ENCODE measurements around the gene XPOT.

- TF ChIP-seq CTCF (IDR thresholded peaks at IDR 0.05) = no peak
- no peak for TF ChIP-seq POLR2A (IDR thresholded peaks at IDR 0.05)
Measured at GRCh38 chr12:64385468-64385867, 18.7 kb upstream of the XPOT start.

Data from thyroid gland (tissue), 4 donors.